Stomach (tissue), 9 donors: Measurements from ENCODE around the gene SLC25A26. TPM values are rescaled to one million over a fixed set of nuclear protein-coding genes. Genes with fewer than 3 reads are reported as not detected.
A peak's percentile ranks its signal among the peaks of the same experiment; 100 is the strongest.
"Not testable (repeated sequence)": the region's sequence is repeated elsewhere in the genome, so short reads cannot be mapped to it uniquely, and the experiment has no call there.

ENCODE experiments used
- DNase-seq, 2 donors: peaks; one replicate each; pipeline versions ENCODE4 v3.0.0 to v3.0.0-alpha.2; 2013 to 2019
- H3K27ac ChIP-seq, 5 donors: fragments of 200-600 bp in 4 of 5; sonication (generic) in 4 of 5; one replicate each; pipeline ENCODE4 v1.5.1; 2013 to 2019; ENCODE audit warnings: mild to moderate bottlenecking in 1 of 5, moderate library complexity in 1 of 5
- H3K27me3 ChIP-seq, 3 donors: fragments of 200-600 bp; sonication (generic); one replicate each; pipeline ENCODE4 v1.5.1; 2017 to 2019; ENCODE audit warnings: mixed run types in 1 of 3
- H3K36me3 ChIP-seq, 4 donors: fragments of 200-600 bp; sonication (generic); 1 replicate in 3 of 4; 2 replicates in 1 of 4; pipeline ENCODE4 v1.5.1; 2016 to 2019
- H3K4me1 ChIP-seq, 4 donors: fragments of 200-600 bp; sonication (generic); one replicate each; pipeline ENCODE4 v1.5.1; 2016 to 2019
- H3K4me3 ChIP-seq, 4 donors: fragments of 200-600 bp; sonication (generic) in 3 of 4; one replicate each; pipeline ENCODE4 v1.5.1; 2016 to 2019; ENCODE audit warnings: mild to moderate bottlenecking in 1 of 4
- H3K9me3 ChIP-seq, 4 donors: fragments of 200-600 bp; sonication (generic); one replicate each; pipeline ENCODE4 v1.5.1; 2016 to 2019
- EP300 ChIP-seq: sonication (generic); formaldehyde crosslinking; IDR thresholded peaks from one replicate; pipeline ENCODE4 v1.6.1; 2017; ENCODE audit warnings: antibody characterized with exemption
- POLR2A ChIP-seq, 4 donors: fragments of 450-650 bp; IDR thresholded peaks; one replicate each; pipeline ENCODE4 v1.6.1; 2016; ENCODE audit warnings: antibody characterized with exemption in 4 of 4, control low read depth in 2 of 4, mild to moderate bottlenecking in 1 of 4, moderate library complexity in 1 of 4
- POLR2AphosphoS5 ChIP-seq, 3 donors: sonication (generic); formaldehyde crosslinking; IDR thresholded peaks; one replicate each; pipeline ENCODE4 v1.6.1; 2016; ENCODE audit warnings: antibody characterized with exemption in 3 of 3
- WGBS, 5 donors: extraction: QIAGEN DNeasy Blood & Tissue Kit in 3 of 5; methylation state at CpG; one replicate each; pipeline versions ENCODE4 v1.1.5 to v1.1.7; 2013 to 2018; 5-methylcytosine and 5-hydroxymethylcytosine counted together
- intact Hi-C: fragments of 100-400 bp; cut with DNase I; formaldehyde crosslinking; loops from one replicate; pipeline ENCODE4 v1.15.1; 2023; ENCODE audit warnings: low total_unique reads
- polyA plus RNA-seq, 3 donors: library from polyadenylated mRNA; stranded (reverse); fragments of 200-250 nt; gene quantifications; one replicate each; pipeline ENCODE4 v1.2.3, GENCODE V29; 2013
- total RNA-seq, 5 donors: library from RNA; depleted of rRNA; stranded (reverse); fragments of >200 nt; gene quantifications; one replicate each; pipeline versions ENCODE4 v1.1.0 to v1.2.3, GENCODE V29; 2014 to 2016
- TF ChIP-seq, protein P1 (sequence below), 7 experiments: fragments of 450-650 bp in 4 of 7; fragments of 200-600 bp in 3 of 7; sonication (generic) in 3 of 7; IDR thresholded peaks; one replicate each; pipeline ENCODE4 v1.5.1; 2016 to 2019; ENCODE audit warnings: antibody characterized with exemption in 7 of 7, control low read depth in 2 of 7, mild to moderate bottlenecking in 1 of 7
- donor health status: healthy with polysubstance abuse.
- donor health status: Bipolar disorder and iron deficiency.
- donor health status: healthy.

Gene SLC25A26
- total and polyA plus RNA-seq, 8 donors: 1.2 to 26.6 (median 14.1) TPM

DNA sequence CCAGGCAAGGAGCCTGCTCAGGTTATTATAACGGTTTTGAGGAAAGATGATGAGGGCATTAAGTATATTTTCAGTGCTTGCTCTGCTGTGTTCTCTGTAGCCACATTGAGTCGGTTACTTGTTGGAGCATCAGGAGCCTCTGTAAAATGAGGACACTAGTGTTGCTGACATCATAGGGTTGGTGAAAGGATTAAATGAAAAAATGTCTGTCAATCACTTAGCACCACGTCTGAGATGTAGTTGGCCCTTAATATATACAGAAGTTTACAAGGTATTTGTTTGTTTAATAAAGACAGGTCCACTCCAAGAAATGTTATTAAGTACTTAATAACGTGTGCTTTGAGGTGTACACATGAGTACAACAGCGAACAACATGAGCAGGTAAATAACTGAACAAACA lies 735 bp upstream of the SLC25A26 start:
- Histone ChIP-seq H3K9me3 (no peaks in the 10 kb centered on the region), H3K36me3 (peaks cover 0 to 25% (median 14%) of the 10 kb centered on the region in 4 donors), H3K27me3 (no peaks in the 10 kb centered on the region), H3K27ac (peak overlapping the region in 4 of 5 donors; percentile 73 to 85 (median 78)), H3K4me1 (peaks cover 0 to 19% (median 15%) of the 10 kb centered on the region in 4 donors), H3K4me3 (peak overlapping the region; percentile 69 to 83 (median 78))
- TF ChIP-seq, protein P1, sequence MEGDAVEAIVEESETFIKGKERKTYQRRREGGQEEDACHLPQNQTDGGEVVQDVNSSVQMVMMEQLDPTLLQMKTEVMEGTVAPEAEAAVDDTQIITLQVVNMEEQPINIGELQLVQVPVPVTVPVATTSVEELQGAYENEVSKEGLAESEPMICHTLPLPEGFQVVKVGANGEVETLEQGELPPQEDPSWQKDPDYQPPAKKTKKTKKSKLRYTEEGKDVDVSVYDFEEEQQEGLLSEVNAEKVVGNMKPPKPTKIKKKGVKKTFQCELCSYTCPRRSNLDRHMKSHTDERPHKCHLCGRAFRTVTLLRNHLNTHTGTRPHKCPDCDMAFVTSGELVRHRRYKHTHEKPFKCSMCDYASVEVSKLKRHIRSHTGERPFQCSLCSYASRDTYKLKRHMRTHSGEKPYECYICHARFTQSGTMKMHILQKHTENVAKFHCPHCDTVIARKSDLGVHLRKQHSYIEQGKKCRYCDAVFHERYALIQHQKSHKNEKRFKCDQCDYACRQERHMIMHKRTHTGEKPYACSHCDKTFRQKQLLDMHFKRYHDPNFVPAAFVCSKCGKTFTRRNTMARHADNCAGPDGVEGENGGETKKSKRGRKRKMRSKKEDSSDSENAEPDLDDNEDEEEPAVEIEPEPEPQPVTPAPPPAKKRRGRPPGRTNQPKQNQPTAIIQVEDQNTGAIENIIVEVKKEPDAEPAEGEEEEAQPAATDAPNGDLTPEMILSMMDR (IDR thresholded peaks at IDR 0.05): no peak
- TF ChIP-seq POLR2A (IDR thresholded peaks at IDR 0.05) (no peak), EP300 (no peak), POLR2AphosphoS5 (IDR thresholded peaks at IDR 0.05) (no peak)
- no peak for DNase-seq
- intact Hi-C loops: no loop called here
- WGBS, 5 donors: 18 to 22% (median 20%) methylated on average over 5 of the region's 5 CpGs

DNA sequence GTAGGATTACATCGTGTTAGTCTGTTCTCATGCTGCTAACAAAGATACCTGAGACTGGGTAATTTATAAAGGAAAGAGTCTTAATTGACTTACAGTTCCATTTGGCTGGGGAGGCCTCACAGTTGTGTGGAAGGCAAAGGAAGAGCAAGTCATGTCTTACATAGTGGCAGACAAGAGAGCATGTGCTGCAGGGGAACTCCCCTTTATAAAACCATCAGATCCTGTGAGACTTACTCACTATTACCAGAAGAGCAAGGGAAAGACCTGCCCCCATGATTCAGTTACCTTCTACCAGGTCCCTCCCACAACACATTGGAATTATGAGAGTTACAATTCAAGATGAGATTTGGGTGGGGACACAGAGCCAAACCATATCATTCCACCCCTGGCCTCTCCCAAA lies 3.4 kb downstream of the SLC25A26 start:
- H3K4me1 ChIP-seq: peaks cover 0 to 19% (median 15%) of the 10 kb centered on the region in 4 donors
- no peaks in the 10 kb centered on the region for H3K9me3 ChIP-seq
- H3K4me3 ChIP-seq: no peak overlapping the region
- DNase-seq: no peak
- H3K36me3 ChIP-seq: peaks cover 0 to 39% (median 20%) of the 10 kb centered on the region in 4 donors
- H3K27me3 ChIP-seq: no peaks in the 10 kb centered on the region
- no peak overlapping the region for H3K27ac ChIP-seq
- TF ChIP-seq POLR2AphosphoS5 (IDR thresholded peaks at IDR 0.05): no peak
- TF ChIP-seq, protein P1 (IDR thresholded peaks at IDR 0.05): no peak
- TF ChIP-seq EP300: no peak
- intact Hi-C loops: no loop called here
- WGBS, 5 donors: 85 to 100% (median 91%) methylated on average over 1 of the region's 1 CpG

- H3K27ac ChIP-seq, H3K4me3 ChIP-seq, H3K27me3 ChIP-seq, DNase-seq, H3K9me3 ChIP-seq, intact Hi-C loops: not testable (repeated sequence)
- peaks cover 0 to 39% (median 20%) of the 10 kb centered on the region in 4 donors for H3K36me3 ChIP-seq
- H3K4me1 ChIP-seq: peaks cover 0 to 13% (median 9%) of the 10 kb centered on the region in 4 donors
- WGBS, 5 donors: 92 to 100% (median 95%) methylated on average over 3 of the region's 3 CpGs
Measured at GRCh38 chr3:66226093-66226492, 5.3 kb downstream of the SLC25A26 start.

DNA sequence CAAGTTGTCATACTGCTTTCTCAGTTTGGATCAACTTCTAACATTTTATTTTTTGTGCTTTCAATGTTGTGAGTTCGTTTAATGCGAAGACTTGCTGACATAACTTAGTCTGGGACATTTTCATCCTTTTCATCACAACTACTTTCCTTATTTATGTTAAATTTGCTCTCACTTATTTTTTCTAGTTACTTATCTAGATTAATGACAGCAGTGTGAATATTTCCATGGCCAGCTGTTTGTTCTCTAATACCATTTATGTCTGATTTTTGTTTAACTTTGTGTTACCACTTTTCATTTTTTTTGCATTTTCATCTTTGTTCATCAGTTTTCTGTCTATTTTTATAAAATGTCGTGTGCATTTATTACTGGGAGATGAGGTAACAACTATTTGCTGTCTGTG lies 6.2 kb downstream of the SLC25A26 start:
- H3K27me3 ChIP-seq: no peaks in the 10 kb centered on the region
- WGBS, 5 donors: 70 to 82% (median 79%) methylated on average over 3 of the region's 3 CpGs
- intact Hi-C loops: no loop called here
- no peak for DNase-seq
- H3K4me1 ChIP-seq: peaks cover 0 to 5% (median 0%) of the 10 kb centered on the region in 4 donors
- H3K27ac ChIP-seq: no peak overlapping the region
- peaks cover 0 to 39% (median 20%) of the 10 kb centered on the region in 4 donors for H3K36me3 ChIP-seq
- H3K9me3 ChIP-seq: no peaks in the 10 kb centered on the region
- TF ChIP-seq POLR2AphosphoS5 (IDR thresholded peaks at IDR 0.05) (no peak), EP300 (no peak), POLR2A (IDR thresholded peaks at IDR 0.05) (no peak)
- TF ChIP-seq, protein P1 (IDR thresholded peaks at IDR 0.05): no peak
- no peak overlapping the region for H3K4me3 ChIP-seq

DNA sequence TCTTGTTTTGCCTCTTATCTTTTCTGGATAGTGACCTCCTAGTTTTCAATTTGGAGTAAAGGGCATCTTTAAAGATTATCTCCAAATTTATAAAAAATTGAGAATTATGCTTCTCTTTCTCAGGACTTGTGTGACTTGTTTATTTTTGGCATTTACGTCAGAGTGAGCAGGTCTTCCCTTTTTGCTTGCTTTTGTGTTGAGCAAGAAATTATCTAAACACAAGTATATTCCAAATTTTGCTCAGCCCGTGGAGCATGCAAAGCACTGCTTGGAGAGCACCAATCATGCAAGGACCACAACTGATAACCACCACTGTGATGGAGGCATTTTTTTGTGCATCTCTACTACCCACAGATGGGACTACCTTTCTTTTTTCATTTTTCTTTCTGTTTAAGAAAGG lies 7.1 kb downstream of the SLC25A26 start:
- intact Hi-C loops: no loop called here
- Histone ChIP-seq H3K36me3 (peaks cover 0 to 34% (median 19%) of the 10 kb centered on the region in 4 donors), H3K9me3 (no peaks in the 10 kb centered on the region), H3K4me1 (no peaks in the 10 kb centered on the region), H3K27me3 (no peaks in the 10 kb centered on the region), H3K27ac (no peak overlapping the region), H3K4me3 (no peak overlapping the region)
- 44 to 74% (median 52%) methylated on average over 2 of the region's 2 CpGs for WGBS, 5 donors
- TF ChIP-seq EP300: no peak
- TF ChIP-seq, protein P1 (IDR thresholded peaks at IDR 0.05): no peak
- DNase-seq: no peak
